HG03175 (cell line): ENCODE results near the gene PSMB2.
A peak's percentile ranks its signal among the peaks of the same experiment; 100 is the strongest.

Experiments used
- ATAC-seq: cut with Tn5 transposase; IDR thresholded peaks from one replicate; pipeline ENCODE4 v1.9.1; 2021; ENCODE audit warnings: mild to moderate bottlenecking, moderate library complexity; ENCODE audit not compliant: unreplicated experiment

PSMB2 gene

DNA sequence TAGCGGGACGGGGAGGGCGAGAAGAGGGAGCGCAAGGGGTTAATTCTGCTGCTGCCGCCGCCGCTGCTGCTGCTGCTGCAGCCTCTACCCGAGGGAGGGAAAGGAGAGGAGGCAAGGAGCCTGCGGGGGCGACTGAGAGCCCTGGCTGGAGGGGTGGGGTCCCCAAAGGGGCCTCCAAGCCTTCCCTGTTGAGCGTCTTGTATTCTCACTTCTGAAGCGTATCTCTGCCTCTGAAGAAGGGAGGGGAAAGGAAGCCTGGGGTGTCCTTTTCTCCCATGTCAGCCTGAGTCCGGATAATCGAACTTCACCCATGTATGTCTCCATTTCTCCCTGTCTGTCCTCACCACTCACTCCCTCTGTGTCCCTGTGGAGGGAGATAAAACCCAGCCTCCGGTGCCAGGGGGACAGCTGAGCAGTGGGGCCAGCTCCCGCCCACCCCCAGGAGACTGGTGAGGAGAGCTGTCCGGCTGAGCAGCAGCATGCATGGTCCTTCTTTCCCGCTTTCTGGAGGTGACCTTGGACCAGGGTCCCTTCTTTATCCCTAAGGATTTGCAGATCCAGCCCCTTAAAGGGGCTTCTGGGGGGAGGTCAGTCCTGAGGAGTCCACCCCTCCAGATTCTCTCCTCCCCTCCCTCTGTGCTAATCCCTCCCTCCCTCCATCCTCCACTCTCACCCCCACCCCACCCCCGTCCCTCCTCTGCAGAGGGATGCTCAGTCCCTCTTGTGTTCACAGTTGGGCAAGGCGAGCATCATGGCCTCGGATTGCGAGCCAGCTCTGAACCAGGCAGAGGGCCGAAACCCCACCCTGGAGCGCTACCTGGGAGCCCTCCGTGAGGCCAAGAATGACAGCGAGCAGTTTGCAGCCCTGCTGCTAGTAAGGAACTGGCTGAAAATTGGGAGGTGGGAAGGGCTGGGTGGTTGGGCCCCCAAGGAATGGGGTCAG is 82.7 kb downstream of the PSMB2 start:
- ATAC-seq: no peak

DNA sequence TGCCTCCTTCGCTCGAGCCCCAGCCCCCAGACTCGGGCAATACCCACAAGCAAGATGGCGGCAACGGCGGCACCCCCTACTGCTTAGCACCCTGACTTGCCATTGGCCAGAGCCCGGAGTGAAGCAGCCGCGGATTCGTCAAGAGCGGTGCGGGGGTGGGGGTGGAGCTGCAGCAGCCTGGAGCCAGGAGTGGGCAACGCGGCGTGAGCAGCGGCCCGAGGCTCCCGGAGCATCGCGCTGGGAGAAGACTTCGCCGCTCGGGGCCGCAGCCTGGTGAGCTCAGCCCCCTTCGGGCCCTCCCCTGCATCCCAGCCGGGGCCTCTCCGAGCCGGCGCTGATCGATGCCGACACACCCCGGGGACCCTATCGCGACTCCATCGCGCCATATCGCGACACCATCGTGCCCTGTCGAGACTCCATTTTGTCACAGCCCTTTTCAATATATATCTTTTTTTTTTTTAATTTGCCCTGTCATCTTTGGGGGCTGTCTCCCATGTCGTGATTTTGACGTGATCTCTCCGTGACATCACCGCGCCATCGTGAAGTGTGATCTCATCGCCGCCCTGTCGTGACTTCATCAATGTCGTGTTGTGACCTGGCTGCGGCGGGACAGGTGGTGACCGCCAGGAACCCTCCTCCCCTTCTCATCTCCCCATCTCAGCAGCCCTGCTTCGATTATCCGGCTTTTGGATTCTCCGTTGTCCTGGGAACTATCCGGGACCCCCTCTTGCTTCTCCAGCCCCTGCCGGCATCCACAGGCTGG is 83.5 kb downstream of the PSMB2 start, which contains the start of gene NCDN:
Gene NCDN, plus strand, starts transcription at position 189 of the 763 bp plus-strand sequence. Its CDS starts 392 bp downstream, at position 581.
- peak; percentile 85 for ATAC-seq

DNA sequence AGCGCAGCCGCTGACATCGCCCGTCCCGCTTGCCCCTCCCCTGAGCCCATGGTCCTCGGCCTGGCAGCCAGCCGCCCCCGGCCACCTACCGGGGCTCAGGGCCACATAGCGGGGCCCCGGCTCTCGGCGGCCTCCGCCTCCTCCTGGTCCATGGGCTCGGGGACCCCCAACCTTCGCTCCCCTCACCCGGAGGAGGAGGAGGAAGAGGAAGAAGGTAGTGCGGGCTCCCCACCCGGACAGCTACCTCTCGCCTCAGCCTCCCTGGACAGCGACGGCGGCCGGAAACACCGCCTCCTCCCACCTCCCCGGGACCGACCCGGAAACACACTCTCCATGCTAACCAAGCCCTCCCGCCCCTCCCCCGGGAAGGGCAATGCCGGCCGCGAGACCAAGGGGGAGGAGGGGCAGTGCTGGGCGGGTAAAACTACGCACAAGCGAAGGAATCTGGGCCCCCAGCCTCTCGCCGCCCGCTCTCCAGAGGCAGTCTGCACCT is 84.2 kb downstream of the PSMB2 start, which contains the start of gene KIAA0319L:
Gene KIAA0319L, minus strand, starts transcription at position 286 of the 493 bp plus-strand sequence. CDS start 2,912 bp downstream, outside the sequence.
- peak; percentile 77 for ATAC-seq

GRCh38 chr1:35556484-35557117 is 84.7 kb downstream of the PSMB2 start:
- ATAC-seq: no peak

GRCh38 chr1:35555601-35556477 is 85.5 kb downstream of the PSMB2 start:
- no peak for ATAC-seq

- ATAC-seq: no peak
These were observed 86.1 kb downstream of the PSMB2 start for GRCh38 chr1:35555212-35555584.

DNA sequence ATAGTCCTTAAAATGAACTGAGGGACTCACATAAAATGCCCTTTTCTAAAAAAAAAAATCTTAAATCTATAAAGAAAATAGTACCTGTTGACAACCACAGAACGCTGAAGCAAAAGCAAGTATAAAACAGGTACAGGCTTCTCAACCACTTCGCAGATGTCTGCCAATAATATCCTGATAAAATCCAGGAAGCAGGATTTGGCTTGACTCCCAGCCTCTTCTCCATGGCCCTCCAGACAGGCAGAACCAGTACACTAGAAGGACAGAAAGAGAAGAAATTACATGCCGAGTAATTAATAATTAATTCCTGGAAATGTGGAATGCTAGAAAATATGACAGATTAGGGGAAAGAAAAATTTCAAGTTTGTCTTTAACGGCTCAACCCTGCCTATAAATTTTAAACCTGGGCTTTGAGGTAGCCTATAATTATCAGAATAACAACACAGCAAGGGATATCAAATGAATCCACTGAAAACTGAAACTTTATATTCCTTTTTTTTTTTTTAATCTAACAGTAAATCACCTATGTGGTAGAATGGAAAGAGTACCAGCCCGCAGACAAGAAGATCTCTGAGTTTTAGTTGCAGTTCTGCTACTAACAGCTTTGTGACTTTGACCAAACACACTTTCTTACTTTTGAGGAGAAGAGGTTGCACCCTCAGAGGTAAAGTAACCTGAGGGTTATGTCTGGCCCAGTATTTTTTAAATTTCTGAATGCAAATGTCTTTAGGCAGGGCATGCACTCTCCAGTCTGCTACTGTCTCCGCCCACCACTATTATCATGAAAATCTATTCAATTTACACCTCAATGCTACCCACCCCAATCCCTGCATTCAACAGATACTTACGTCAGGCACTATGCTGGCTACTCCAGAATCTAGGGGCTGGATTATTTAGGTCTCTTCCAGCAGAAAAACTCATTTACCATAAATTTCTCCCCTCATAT is 86.8 kb downstream of the PSMB2 start:
- ATAC-seq: no peak

GRCh38 chr1:35553851-35554250 is 87.5 kb downstream of the PSMB2 start:
- ATAC-seq: no peak
